ENCODE results near the gene OR2T6. TPM values are rescaled to one million over a fixed set of nuclear protein-coding genes. Genes with fewer than 3 reads are reported as not detected.

OR2T6 gene
- total RNA-seq, 2 experiments from 2014 or later: not detected

Other genes with a start within 250 kb of the OR2T6 start
- gene OR2M5, start 230.6 kb upstream of the OR2T6 start, total RNA-seq: not detected
- gene OR2M2, start 200.9 kb upstream of the OR2T6 start, total RNA-seq: not detected
- not detected for gene OR2M3, start 178.5 kb upstream of the OR2T6 start, total RNA-seq
- not detected for gene OR2M4, start 144.3 kb upstream of the OR2T6 start, total RNA-seq
- gene OR2T33, start 97.8 kb upstream of the OR2T6 start, total RNA-seq: not detected
- gene OR2T12, start 72.3 kb upstream of the OR2T6 start, total RNA-seq: not detected
- not detected for gene OR2M7, start 51.2 kb upstream of the OR2T6 start, total RNA-seq
- gene OR14C36, start 27.0 kb upstream of the OR2T6 start, total RNA-seq: not detected
- gene OR2T4, start 14.1 kb upstream of the OR2T6 start, total RNA-seq: not detected
- gene OR2T1, start 27.3 kb downstream of the OR2T6 start, total RNA-seq: not detected
- not detected for gene OR2T2, start 69.9 kb downstream of the OR2T6 start, total RNA-seq
- not detected for gene OR2T3, start 97.6 kb downstream of the OR2T6 start, total RNA-seq
- gene OR2T5, start 112.8 kb downstream of the OR2T6 start, total RNA-seq: not detected
- gene OR2G6, start 132.3 kb downstream of the OR2T6 start, total RNA-seq: not detected
- gene OR2T29, start 187.0 kb downstream of the OR2T6 start, total RNA-seq: not detected
- gene OR2T34, start 199.0 kb downstream of the OR2T6 start, total RNA-seq: not detected
- not detected for gene OR2T10, start 222.0 kb downstream of the OR2T6 start, total RNA-seq

Measured in activated CD4-positive, alpha-beta T cell treated with anti-CD3 and anti-CD28 coated beads, Interleukin-2, amount 10 ng/mL, durations not matched to agents 7 days and 5 days (primary cell).